Measurements from ENCODE around the gene TMEM266.

The TMEM266 gene

GRCh38 chr15:76099388-76099787 is 39.6 kb downstream of the TMEM266 start:
- TF ChIP-seq SNAI2 (CRISPR knock-in tag; IDR thresholded peaks at IDR 0.05), result no peak
- TF ChIP-seq CSDC2 (CRISPR knock-in tag; IDR thresholded peaks at IDR 0.05), result no peak
- TF ChIP-seq CSRNP3 (CRISPR knock-in tag; IDR thresholded peaks at IDR 0.05), result no peak
- no peak for ATAC-seq

GRCh38 chr15:76100361-76100760 is 40.6 kb downstream of the TMEM266 start:
- no peak for TF ChIP-seq ZNF565 (CRISPR knock-in tag; conservative IDR thresholded peaks at IDR 0.05; ENCODE audit: low read depth)
- TF ChIP-seq ZC3H10 (CRISPR knock-in tag; IDR thresholded peaks at IDR 0.05), result no peak
- TF ChIP-seq PATZ1 (CRISPR knock-in tag; IDR thresholded peaks at IDR 0.05; ENCODE audit: borderline replicate concordance), result no peak
- no peak for TF ChIP-seq SNAI2 (CRISPR knock-in tag; IDR thresholded peaks at IDR 0.05)
- TF ChIP-seq OSR1 (CRISPR knock-in tag; IDR thresholded peaks at IDR 0.05), result no peak
- TF ChIP-seq CSRNP3 (CRISPR knock-in tag; IDR thresholded peaks at IDR 0.05), result no peak
- no peak for TF ChIP-seq GLIS3 (CRISPR knock-in tag; IDR thresholded peaks at IDR 0.05)
- no peak for TF ChIP-seq ZNF8 (CRISPR knock-in tag; IDR thresholded peaks at IDR 0.05)
- TF ChIP-seq BACH2 (CRISPR knock-in tag; IDR thresholded peaks at IDR 0.05; ENCODE audit: borderline replicate concordance), result no peak
- no peak for TF ChIP-seq CREB5 (CRISPR knock-in tag; IDR thresholded peaks at IDR 0.05; ENCODE audit: low read depth)
- no peak for TF ChIP-seq ZFP30 (CRISPR knock-in tag; IDR thresholded peaks at IDR 0.05)
- TF ChIP-seq TCF4 (CRISPR knock-in tag; IDR thresholded peaks at IDR 0.05; ENCODE audit: borderline replicate concordance), result no peak
- no peak for TF ChIP-seq PPARA (CRISPR knock-in tag; IDR thresholded peaks at IDR 0.05; ENCODE audit: borderline replicate concordance)
- no peak for TF ChIP-seq TOX (CRISPR knock-in tag; IDR thresholded peaks at IDR 0.05; ENCODE audit: borderline replicate concordance)
- no peak for TF ChIP-seq RARB (CRISPR knock-in tag; IDR thresholded peaks at IDR 0.05)
- TF ChIP-seq POU6F1 (CRISPR knock-in tag; IDR thresholded peaks at IDR 0.05; ENCODE audit: borderline replicate concordance, low read depth), result no peak
- TF ChIP-seq ZFP3 (CRISPR knock-in tag; IDR thresholded peaks at IDR 0.05), result no peak
- TF ChIP-seq ARNTL (CRISPR knock-in tag; IDR thresholded peaks at IDR 0.05; ENCODE audit: borderline replicate concordance, low read depth), result no peak
- no peak for TF ChIP-seq ESRRG (CRISPR knock-in tag; IDR thresholded peaks at IDR 0.05)
- no peak for ATAC-seq

- ATAC-seq, result no peak
- TF ChIP-seq BACH2 (CRISPR knock-in tag; IDR thresholded peaks at IDR 0.05; ENCODE audit: borderline replicate concordance) (no peak), ESRRG (CRISPR knock-in tag; IDR thresholded peaks at IDR 0.05) (no peak), PATZ1 (CRISPR knock-in tag; IDR thresholded peaks at IDR 0.05; ENCODE audit: borderline replicate concordance) (no peak), CSRNP3 (CRISPR knock-in tag; IDR thresholded peaks at IDR 0.05) (no peak), ZNF565 (CRISPR knock-in tag; conservative IDR thresholded peaks at IDR 0.05; ENCODE audit: low read depth) (no peak), SNAI2 (CRISPR knock-in tag; IDR thresholded peaks at IDR 0.05) (no peak), CREB5 (CRISPR knock-in tag; IDR thresholded peaks at IDR 0.05; ENCODE audit: low read depth) (no peak), ZC3H10 (CRISPR knock-in tag; IDR thresholded peaks at IDR 0.05) (no peak), TOX (CRISPR knock-in tag; IDR thresholded peaks at IDR 0.05; ENCODE audit: borderline replicate concordance) (no peak), POU6F1 (CRISPR knock-in tag; IDR thresholded peaks at IDR 0.05; ENCODE audit: borderline replicate concordance, low read depth) (no peak), RARB (CRISPR knock-in tag; IDR thresholded peaks at IDR 0.05) (no peak), GLIS3 (CRISPR knock-in tag; IDR thresholded peaks at IDR 0.05) (no peak)
Observed at GRCh38 chr15:76101655-76102054, 41.9 kb downstream of the TMEM266 start.
